GM19193 (cell line): Measurements from ENCODE around the gene PWWP3B.

Experiments used
- POLR2A ChIP-seq: IDR thresholded peaks from 4 replicates; pipeline ENCODE4 v1.6.1; 2011; ENCODE audit not compliant: insufficient read depth, insufficient read length; ENCODE audit errors: extremely low read depth

PWWP3B gene

DNA sequence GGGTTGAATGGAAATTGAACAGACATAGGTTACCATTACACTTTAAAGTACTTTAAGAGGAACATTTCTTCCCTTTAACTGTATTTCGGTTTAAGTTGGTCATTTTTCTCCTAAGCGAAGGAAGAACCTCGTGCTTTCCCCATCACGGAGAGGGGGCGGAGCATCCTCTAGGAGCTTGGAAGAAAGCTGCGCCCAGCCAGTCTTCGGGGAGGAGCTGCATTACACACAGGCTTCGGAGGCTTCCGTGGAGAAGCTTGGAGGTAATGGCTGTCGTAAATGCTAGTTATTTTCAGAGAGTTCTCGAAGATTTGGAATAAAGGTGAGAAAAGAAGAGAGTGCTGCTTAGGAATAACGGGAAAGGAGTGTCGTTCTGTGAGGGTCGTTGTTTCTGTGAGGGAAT is at the start of gene PWWP3B:
PWWP3B (plus strand) TSS at position 199 of the 400 bp plus-strand sequence. CDS start 37,128 bp downstream, outside the sequence.
- TF ChIP-seq POLR2A, result no peak

DNA sequence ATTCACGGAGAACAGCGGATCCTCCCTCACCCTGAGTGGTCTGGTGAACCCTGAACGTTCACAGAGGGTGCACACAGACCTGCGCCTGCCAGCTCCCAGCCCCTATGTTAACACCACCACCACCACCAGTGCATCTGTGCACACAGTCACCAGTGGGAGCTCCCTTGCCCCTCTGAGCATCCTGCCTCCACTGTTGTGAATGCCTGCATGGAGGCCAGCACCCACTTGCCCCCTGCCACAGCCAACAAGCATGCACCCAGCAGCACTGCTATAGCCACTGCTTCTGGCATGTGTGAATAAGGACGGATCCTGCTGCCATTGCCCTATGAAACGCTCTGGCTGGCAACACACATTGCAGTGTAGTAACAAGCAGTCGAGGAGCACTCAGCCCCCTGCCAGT is 29.1 kb upstream of the PWWP3B start:
- TF ChIP-seq POLR2A, result no peak

DNA sequence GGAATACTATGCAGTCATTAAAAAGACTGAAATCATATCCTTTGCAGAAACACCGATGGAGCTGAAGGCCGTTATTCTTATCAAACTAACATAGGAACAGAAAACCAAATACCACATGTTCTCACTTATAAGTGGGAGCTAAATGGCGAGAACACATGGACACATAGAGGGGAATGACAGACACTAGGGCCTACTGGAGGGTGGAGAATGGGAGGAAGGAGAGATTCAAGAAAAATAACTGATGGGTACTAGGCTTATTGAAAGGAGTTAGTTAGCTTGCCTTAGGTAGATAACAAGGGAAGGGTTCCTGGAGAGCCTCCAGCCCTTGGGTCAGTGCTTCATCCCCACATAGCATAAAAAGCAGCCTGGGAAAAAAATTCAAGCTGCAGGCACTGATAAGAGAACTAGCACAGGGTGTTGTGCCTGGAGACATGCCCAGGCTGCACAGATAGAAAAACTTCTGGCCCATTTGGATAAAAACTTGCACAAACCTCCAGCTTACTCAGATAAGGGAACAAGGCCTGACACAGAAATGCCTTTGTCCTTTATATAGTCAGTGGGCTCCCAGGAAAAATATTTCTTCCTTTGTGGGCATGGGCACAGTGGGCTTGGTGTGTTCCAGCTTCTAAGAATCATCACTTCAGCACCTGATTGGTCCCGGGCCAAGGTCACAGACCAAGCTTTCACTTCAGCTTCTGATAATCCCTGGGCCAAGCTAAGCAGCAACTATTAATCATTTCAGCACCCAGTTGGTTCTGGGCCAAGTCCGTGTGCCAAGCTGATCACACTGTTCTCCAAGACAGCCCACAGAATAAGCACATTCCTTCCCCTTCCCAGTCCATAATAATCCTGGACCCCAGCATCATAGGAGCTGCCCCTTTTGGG is 23.1 kb upstream of the PWWP3B start:
- TF ChIP-seq POLR2A, result no peak

DNA sequence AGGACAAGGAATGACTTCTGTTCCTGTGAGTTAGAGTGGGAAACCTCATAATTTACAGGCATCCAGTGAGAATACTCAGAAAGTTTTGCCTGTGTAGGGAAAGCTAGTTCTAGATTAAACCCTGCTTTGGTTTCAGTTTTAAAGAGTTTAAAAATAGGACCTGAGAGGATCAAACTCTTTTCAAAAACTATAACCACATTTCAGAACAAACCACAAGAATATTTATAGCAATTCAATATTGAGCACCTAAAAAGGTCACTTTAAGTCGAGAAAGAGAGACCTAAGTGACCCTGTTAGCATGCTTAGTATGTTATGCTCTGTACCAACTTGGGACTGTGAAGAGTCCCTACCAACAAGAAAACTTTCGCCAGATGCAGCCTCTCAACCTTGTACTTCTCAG is 17.4 kb upstream of the PWWP3B start:
- no peak for TF ChIP-seq POLR2A

DNA sequence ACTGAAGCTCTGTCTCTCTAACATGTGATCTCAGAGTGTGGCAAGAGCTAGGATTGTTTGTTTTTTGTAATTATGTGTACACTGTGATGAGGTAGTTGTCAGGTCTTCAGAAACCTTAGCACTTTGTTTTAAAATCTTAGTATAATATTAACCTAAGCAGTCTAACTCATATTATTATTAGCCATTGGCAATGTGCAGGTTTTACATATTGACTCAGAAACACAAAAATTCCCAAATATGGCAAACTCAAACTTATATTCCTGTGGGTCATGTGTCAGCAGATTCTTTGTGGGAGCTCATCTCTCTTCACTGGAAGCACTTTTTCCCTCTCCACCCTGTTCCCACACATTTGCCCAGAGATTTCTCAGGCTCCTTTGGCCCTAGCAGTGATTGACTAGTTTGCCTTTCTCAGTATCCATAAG is 8.2 kb upstream of the PWWP3B start:
- no peak for TF ChIP-seq POLR2A

DNA sequence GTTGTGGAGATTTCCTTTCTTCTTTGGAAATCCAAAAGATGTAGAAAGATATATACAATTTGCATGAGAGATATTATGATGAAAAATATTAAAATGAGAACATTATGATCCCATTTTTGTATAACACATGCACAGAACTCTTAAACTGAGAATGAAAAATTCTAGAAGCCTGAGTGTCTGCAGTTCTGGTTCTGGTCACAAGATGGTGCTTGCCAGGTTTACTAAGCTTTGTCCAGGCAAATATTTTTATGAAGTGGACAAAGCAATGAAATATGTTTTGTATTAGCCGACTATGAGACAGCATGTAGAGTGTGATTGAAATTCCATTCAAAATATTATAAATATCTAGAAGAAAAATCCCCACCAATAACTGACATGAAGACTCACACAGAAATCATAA is 2.2 kb downstream of the PWWP3B start:
- no peak for TF ChIP-seq POLR2A

DNA sequence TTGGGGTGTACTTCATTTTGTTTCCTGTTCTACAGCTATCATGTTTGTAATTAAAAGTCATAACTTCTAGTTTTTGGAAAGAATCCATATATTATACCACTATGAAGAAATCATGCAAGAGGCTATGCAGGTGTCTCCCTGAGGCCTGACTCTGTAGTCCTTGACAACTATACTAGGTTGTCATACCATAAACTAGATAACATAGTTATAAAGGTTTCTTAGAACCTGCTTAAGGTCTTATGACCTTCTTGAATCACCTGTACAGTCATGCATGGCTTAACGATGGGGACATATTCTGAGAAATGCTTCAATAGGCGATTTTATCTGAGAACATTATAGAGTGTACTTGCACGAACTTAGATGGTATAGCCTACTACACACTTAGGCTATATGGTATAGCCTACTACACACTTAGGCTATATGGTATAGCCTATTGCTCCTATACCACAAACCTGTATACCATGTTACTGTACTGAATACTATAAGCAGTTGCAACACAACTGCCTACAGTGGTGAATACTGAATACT is 3.3 kb downstream of the PWWP3B start:
- TF ChIP-seq POLR2A, result no peak

DNA sequence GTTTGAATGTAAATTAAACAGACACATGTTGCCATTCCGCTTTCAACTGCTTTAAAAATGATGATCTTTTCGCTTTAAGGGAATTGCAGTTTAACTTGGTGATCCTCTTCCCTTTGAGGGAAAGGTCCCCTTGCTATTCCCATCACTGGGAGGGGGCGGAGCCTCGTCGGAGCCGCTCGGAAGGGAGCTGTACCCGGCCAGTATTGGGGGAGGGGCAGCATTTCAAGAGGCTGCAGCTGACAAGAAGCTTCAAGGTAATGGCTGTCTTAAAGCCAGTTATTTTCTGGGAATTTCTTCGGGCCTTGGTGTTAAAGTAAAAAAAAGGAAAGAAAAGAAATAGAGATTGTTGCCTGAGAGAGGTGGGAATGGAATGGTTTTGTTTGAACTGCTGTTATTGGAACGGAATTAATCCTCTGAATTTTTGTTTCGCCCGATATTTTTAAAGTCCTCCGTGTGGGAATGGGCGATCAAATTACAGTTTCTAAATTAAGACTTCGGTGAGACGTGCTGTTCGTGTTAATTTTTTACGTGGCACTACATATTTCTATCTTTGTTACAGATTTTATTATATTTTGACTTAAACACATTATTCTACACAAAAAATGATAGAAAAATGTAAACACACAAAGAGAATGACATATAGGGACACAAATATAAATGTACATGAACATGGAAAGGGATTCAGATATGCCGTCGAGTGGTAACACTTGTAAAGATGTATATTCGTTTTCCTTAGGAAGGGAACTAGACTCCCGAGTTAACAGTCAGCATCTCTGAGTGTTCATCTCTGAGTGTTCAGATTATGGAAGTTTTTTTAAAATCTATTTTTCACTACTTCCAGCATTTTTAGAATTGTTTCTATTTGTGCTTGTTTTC is 9.2 kb downstream of the PWWP3B start:
- TF ChIP-seq POLR2A, result no peak

DNA sequence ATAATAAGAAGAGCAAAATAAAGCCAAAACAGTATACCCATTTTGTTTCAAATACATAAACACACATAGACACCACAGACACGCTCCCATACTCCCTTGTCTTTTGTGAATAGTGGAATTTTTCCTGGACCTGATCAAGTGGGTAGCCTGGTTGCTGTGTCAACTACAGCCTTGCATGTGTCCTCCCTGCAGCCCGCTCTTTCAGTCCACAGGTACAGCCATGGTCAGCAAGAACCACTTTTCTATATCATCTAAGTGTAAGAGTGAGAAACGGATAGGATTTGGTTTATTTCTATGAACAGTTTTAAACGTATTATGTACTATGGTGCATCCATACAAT is 9.8 kb downstream of the PWWP3B start:
- no peak for TF ChIP-seq POLR2A

DNA sequence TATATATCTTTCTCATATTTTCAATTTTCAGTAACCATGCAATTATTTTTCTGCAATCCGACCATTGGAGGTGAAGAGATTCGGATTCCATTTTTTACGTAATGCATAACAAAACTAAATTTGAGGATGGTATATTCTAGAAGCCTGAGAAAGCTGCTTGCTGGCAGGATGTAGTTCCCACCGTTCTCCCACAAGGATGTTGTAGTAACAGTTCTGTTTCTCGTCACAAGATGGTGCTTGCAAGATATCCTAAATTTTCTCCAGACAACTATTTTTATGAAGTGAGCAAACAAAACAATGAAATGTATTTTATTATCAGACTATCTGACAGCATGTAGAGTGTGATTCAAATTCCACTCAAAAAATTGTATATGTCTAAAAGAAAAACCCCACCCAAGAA is 10.7 kb downstream of the PWWP3B start:
- TF ChIP-seq POLR2A, result no peak

DNA sequence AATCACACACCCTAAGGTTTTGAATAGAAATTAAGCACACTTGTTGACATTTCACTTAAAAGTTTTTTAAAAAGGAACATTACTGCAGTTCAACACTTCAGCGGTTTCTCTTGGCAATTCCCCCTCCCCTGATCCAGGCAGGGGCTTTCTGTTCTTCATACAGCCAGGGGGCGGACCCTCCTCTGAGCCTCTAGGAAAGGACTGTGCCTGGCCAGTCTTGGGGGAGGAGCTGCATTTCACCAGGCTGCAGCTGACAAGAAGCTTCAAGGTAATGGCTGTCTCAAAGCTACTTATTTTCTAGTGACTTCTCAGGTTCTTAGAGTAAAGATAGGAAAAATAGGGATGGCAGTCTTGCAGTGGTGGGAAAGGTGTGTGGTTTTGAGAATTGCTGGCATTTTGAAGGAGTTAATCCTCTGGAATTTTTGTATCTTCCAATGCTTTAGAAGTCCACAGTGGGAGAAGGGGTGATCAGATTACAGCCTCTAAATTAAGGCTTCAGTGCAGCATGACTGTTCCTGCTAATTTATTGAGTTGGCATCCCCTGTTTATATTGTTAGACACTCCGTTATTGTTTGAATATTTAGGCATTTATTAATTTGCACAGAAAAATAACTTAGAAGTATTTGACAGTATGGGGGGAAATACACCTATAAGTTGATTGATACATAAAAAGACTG is 33.5 kb downstream of the PWWP3B start:
- TF ChIP-seq POLR2A, result no peak

DNA sequence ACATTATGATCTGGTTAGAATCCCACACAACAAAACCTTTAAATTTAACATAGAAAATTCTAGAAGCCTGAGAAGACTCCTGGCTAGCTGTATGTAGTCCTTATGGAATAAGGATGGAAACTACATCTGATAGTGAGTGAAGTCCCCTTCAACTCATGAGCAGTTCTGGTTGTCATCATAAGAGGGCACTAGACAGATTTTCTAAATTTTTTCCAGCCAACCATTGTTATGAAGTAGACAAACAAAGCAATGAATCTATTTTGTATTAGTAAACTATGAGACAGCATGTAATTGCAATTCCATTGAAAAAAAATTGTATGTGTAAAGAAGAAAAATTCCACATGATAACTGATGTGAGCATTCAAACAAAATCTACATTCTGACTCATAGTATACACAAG is 35.2 kb downstream of the PWWP3B start:
- no peak for TF ChIP-seq POLR2A

DNA sequence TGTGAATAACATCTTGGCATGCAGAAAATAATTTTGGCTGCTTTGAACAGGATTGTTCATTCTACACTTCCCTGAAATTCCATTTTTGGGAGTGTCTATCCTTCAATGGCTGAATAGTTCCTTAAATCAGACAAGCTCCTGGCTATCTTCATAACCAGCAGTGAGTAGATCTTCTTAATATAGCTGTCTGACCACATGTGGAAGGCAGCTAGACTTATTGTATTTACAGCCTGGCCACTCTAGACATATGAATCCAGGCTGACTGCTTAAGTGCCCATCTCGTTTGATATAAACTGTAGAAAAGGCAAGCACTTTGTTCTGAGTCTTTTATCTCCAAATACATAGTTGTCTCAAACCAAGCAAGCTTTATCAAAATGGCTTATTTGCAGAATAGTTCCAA is 40.0 kb downstream of the PWWP3B start:
- TF ChIP-seq POLR2A, result no peak
